CD4-positive, alpha-beta T cell treated with Interleukin-15 for 1 hour (primary cell): ENCODE results near the gene HACD2.
"Not testable (repeated sequence)": the region's sequence is repeated elsewhere in the genome, so short reads cannot be mapped to it uniquely, and the experiment has no call there.

Experiments used
- DNase-seq: peaks from one replicate; pipeline ENCODE4 v3.0.0-alpha.2; 2020

The HACD2 gene

GRCh38 chr3:123611082-123611481 lies 26.2 kb upstream of the HACD2 start:
- DNase-seq = no peak

DNA sequence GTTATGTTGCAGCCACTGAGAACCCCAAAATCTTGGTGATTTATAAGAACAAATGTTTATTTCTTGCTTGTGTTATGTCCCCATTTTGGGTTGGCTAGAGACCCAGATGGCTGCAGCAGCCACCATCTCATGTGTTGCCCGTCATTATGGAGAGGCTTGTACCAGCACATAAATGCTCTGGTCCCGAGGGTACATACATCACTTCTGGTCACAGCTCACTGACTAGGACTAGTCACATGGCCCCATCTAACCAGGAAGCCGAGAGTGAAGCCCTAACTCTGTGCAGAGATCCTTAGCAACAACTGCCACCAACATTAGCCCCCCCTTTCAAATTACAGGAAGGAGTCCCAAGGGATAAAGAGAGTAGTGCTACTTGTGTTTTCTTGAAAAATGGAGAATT lies 25.5 kb upstream of the HACD2 start:
- no peak for DNase-seq

GRCh38 chr3:123609063-123609462 lies 24.2 kb upstream of the HACD2 start:
- no peak for DNase-seq

- DNase-seq = no peak
Observed at GRCh38 chr3:123608263-123608937, 23.5 kb upstream of the HACD2 start.

DNA sequence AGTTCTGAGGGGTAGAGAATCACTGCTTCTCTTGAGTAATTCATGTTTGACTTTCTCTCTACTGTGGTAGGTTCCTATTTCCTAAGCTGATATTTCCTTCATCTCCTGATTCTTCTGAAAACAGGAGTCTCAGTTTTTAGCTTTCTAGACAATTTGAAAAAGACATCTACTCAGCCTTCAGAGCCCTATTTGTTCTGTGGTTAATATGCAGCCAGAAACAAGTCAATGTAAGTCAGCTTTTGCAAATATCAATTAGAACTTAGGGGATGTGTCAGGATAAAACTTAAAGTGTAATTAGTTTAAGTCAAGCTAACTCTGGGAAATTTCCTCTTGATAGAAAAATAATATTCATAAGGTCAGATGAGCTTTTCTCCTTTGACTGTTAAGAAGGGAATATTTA lies 21.7 kb upstream of the HACD2 start:
- DNase-seq = no peak

DNA sequence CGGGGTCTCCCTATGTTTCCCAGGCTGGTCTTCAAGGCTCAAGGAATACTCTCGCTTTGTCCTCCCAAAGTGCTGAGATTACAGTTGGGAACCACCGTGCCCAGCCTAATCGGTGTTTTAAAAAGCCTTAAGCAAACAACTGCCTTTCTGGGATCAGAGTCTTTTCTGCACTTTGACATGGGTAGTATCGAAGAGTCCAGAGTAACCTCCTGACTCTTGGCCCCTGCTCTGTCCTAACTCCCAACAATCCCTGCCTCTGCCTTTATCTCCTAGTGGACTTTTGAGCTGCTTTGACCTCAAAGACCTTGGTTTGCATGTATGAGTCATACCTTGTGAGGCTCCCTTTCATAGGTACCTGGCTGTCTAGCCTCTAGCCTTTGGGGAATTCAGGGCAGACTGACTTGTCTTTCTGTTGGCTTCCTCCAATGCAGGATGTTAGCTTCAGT lies 21.0 kb upstream of the HACD2 start:
- no peak for DNase-seq

GRCh38 chr3:123603153-123603552 lies 18.3 kb upstream of the HACD2 start:
- DNase-seq = not testable (repeated sequence)

DNA sequence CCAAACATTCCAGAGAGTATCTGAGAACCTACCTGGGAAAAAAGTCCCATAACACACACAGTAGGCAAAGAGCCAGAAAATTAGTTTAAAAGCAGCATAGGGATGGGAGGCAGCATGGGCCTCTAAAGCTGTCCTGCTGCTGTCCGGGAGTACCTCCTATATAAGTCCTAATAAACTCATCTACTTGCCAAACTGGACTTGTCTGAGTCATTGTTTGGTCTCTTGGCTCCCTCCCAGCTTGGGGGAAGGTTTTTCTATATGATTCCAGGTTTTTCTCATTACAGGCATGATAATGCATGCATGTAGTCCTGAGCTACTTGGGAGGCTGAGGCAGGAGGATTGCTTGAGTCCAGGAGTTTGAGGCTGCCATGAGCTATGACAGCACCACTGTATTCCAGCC lies 17.5 kb upstream of the HACD2 start:
- no peak for DNase-seq

GRCh38 chr3:123600863-123601262 lies 16.0 kb upstream of the HACD2 start:
- not testable (repeated sequence) for DNase-seq

DNA sequence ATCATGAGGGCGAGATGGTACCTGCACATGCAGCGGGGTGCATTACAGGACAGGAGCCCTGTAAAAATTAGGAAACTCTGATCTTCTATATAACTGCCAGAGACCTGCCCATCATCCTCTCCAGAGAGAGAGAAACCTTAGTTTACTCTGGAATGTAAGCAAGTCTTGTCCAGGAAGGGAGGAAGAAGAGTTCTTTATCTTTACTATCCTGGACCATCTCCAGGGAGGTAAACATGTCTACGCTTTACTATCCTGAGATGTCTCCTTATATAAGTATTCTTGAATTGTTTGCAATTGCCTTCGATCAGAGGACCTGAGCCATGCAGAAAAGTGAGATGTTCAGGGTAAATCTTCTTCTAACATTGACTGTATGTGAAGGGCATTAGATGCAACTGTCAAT lies 12.7 kb upstream of the HACD2 start:
- no peak for DNase-seq

- DNase-seq = no peak
Observed at GRCh38 chr3:123595396-123596180, 10.7 kb upstream of the HACD2 start.

GRCh38 chr3:123593381-123593780 lies 8.5 kb upstream of the HACD2 start:
- no peak for DNase-seq

- no peak for DNase-seq
Observed at GRCh38 chr3:123590685-123591450, 6.0 kb upstream of the HACD2 start.

DNA sequence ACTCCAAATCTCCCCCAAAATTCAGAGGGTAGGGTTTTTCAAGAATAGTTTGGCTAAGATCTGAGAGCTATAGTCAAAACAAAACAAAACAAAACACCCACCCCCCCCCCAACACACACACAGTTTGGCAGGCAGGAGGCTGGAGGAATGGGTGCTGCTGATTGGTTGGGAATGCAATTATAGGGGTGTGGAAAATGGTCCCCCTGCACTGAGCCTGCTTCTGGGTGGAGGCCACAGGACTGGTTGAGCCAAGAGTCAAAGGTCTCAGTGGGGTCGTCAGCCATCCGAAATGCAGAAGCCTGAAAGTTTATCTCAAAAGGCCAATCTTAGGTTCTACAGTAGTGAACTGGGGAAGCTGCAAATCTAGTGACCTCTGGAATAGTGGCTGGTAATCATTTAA lies 2.5 kb upstream of the HACD2 start:
- DNase-seq = no peak

DNA sequence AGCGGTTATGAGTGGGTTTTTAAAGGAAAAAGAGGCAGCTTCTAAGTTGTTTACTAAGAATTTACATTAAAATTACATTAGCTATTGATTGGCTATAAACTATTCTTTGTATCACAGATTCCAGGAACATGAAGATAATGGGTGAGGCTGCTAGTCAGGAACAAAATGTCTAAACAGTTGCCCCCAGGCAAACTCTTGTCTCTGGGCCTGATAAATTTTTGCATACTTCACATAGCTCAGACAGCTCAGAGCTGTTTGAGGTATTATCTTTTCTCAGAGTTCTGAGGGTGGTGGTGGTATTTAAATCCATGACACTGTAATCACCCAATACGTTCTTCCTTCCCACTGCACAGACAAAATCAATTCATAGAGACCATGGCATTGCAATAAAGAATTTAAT lies 2.1 kb upstream of the HACD2 start:
- DNase-seq = no peak

GRCh38 chr3:123586131-123586530 lies 1.3 kb upstream of the HACD2 start:
- DNase-seq = no peak

GRCh38 chr3:123584284-123584987 lies 417 bp downstream of the HACD2 start:
- no peak for DNase-seq

DNA sequence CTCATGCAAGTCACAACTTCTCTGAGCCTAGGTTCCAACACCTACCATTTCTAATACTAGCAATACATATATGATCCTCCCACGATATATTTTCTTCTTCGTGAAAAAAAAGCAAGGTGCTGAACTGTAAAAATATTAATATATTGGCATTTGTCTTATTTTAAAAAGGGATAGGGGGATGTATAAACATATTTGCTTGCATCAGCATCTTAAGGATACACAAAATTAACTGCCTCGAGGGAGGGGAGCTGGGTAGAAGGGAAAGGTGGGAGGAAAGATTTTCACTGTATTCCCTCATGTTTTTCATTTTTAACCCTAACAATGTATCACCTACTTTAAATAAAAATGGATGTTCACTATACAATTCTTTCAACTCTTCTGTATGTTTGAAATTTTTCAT lies 1.3 kb downstream of the HACD2 start:
- DNase-seq = no peak

- DNase-seq = no peak
Observed at GRCh38 chr3:123582315-123582714, 2.5 kb downstream of the HACD2 start.

DNA sequence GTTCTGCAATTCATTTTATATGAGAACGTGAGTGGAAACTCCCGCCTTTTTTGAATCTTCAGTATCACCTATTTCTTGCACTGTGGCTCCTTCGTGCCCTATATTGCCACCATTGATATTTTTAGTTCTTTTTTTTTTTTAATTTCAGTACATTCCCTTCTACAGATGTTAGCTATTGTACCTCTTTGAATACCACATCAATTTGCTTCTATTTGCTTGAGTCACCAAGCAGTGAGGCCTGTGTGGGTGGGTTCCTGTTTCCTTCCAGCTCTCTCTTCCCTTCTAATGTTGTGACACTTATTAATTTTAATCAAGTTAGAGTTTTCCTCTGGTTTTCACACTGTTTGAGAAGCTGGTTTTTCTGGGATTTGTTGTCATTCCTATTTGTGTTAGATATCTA lies 8.7 kb downstream of the HACD2 start:
- DNase-seq = no peak

GRCh38 chr3:123571973-123572365 lies 12.9 kb downstream of the HACD2 start:
- DNase-seq = no peak

DNA sequence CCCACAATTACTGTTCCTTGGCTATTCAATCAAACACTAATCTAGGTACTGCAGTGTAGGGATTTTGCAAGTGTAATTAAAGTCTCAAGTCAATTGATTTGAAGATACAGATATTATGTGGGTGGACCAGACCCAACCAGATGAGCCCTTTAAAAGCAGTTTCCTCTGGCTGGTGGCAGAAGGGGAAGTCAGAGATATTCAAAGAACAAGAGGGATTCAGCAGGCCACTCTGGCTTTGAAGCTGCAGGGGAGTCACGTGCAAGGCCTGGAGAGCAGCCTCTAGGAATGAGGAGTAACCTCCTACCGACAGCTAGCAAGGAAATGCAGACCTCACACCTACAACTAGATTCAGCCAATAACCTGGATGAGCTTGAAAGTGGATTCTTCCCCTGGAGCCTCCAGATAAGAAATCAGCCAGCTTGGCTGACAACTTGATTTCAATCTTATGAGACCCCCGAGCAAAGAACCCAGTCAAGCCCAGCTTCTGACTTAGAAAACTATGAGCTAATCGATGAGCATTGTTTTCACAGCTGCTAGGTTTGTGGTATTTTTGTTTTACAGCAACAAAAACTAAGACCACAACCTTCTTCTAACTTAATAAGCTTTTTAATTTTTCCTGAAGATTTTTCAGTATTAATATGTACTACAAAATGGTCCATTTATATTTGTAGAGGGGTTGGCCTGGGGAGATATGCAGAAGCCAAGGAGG lies 13.4 kb downstream of the HACD2 start:
- DNase-seq = no peak

- no peak for DNase-seq
Observed at GRCh38 chr3:123568875-123569274, 16.0 kb downstream of the HACD2 start.
